Measurements from ENCODE around the gene PHACTR3.

- no peak for TF ChIP-seq POLR2A (IDR thresholded peaks at IDR 0.05; ENCODE audit: control extremely low read depth in 1 of 2, low read depth in 2 of 2, low read length in 2 of 2)
- no peak for TF ChIP-seq YY1 (IDR thresholded peaks at IDR 0.05; ENCODE audit: low read depth, low read length)
- TF ChIP-seq POLR2AphosphoS5 (IDR thresholded peaks at IDR 0.05; ENCODE audit: low read depth, low read length): no peak
- no peak for TF ChIP-seq CTCF (IDR thresholded peaks at IDR 0.05; ENCODE audit: control extremely low read depth in 1 of 3, insufficient read depth in 1 of 3, low read depth in 1 of 3, low read length in 3 of 3)
- TF ChIP-seq ATF2 (IDR thresholded peaks at IDR 0.05; ENCODE audit: low read length): no peak
- TF ChIP-seq EZH2 (IDR thresholded peaks at IDR 0.05; ENCODE audit: low read depth, low read length, severe bottlenecking): no peak
- TF ChIP-seq MAFK (IDR thresholded peaks at IDR 0.05; ENCODE audit: low read depth, low read length): no peak
- no peak for TF ChIP-seq TBP (IDR thresholded peaks at IDR 0.05; ENCODE audit: low read depth, low read length)
- no peak for TF ChIP-seq SP1 (IDR thresholded peaks at IDR 0.05; ENCODE audit: low read depth, low read length)
- TF ChIP-seq SP2 (IDR thresholded peaks at IDR 0.05; ENCODE audit: low read length): no peak
- no peak for TF ChIP-seq CEBPB (IDR thresholded peaks at IDR 0.05; ENCODE audit: low read depth, low read length)
- no peak for TF ChIP-seq JUND (IDR thresholded peaks at IDR 0.05; ENCODE audit: low read length)
- no peak for TF ChIP-seq FOSL1 (IDR thresholded peaks at IDR 0.05; ENCODE audit: insufficient read depth, low read depth, low read length)
- no peak for TF ChIP-seq EGR1 (IDR thresholded peaks at IDR 0.05; ENCODE audit: borderline replicate concordance, low read depth, low read length)
Observed at GRCh38 chr20:59584278-59584925, 19.9 kb upstream of the PHACTR3 start.
